CD4-positive, alpha-beta T cell treated with Interleukin-17A for 1 hour (primary cell): ENCODE results near the gene NAA35.

ENCODE experiments used
- DNase-seq: peaks from one replicate; pipeline ENCODE4 v3.0.0-alpha.2; 2020

Gene NAA35

GRCh38 chr9:86069206-86069869, 128.4 kb downstream of the NAA35 start:
- no peak for DNase-seq
